Liver (tissue), 9 donors: ENCODE data around the gene CLCN5. TPM values are rescaled to one million over a fixed set of nuclear protein-coding genes. Genes with fewer than 3 reads are reported as not detected.

ENCODE experiments used
- DNase-seq: peaks from one replicate; pipeline ENCODE4 v3.0.0-alpha.2; 2017; ENCODE audit warnings: low spot score
- H3K27ac ChIP-seq, 2 donors: one replicate each; pipeline ENCODE4 v1.7.0; 2013; ENCODE audit warnings: inconsistent platforms in 2 of 2, low read length in 2 of 2, control low read depth in 1 of 2, low read depth in 1 of 2, mild to moderate bottlenecking in 1 of 2
- H3K27me3 ChIP-seq, 4 donors: one replicate each; pipeline versions ENCODE4 v1.6.1 to v1.7.0; 2013; ENCODE audit warnings: low read length in 3 of 4, inconsistent platforms in 1 of 4, mild to moderate bottlenecking in 1 of 4, moderate library complexity in 1 of 4; ENCODE audit not compliant: control insufficient read depth in 4 of 4, insufficient read depth in 4 of 4
- H3K36me3 ChIP-seq, 4 donors: one replicate each; pipeline versions ENCODE4 v1.6.1 to v1.7.0; 2013; ENCODE audit warnings: low read length in 3 of 4, mild to moderate bottlenecking in 3 of 4, low read depth in 1 of 4, moderate library complexity in 1 of 4; ENCODE audit not compliant: control insufficient read depth in 4 of 4, insufficient read depth in 3 of 4
- H3K4me1 ChIP-seq, 4 donors: one replicate each; pipeline versions ENCODE4 v1.6.1 to v1.7.0; 2013; ENCODE audit warnings: low read length in 3 of 4, mild to moderate bottlenecking in 3 of 4, moderate library complexity in 1 of 4; ENCODE audit not compliant: control insufficient read depth in 4 of 4, insufficient read depth in 4 of 4
- H3K4me3 ChIP-seq, 3 donors: one replicate each; pipeline versions ENCODE4 v1.6.1 to v1.7.0; 2013; ENCODE audit warnings: low read length in 3 of 3, control low read depth in 1 of 3, low read depth in 1 of 3, mild to moderate bottlenecking in 1 of 3
- H3K9ac ChIP-seq, 2 donors: one replicate each; pipeline ENCODE4 v1.7.0; 2013; ENCODE audit warnings: low read length in 2 of 2, mild to moderate bottlenecking in 2 of 2, moderate library complexity in 2 of 2, control low read depth in 1 of 2, low read depth in 1 of 2
- H3K9me3 ChIP-seq, 4 donors: one replicate each; pipeline versions ENCODE4 v1.6.1 to v1.7.0; 2013; ENCODE audit warnings: low read length in 3 of 4; ENCODE audit not compliant: control insufficient read depth in 4 of 4
- EGR1 ChIP-seq, 2 donors: IDR thresholded peaks; 2 replicates each; pipeline ENCODE4 v1.6.1; 2016 to 2018; ENCODE audit warnings: antibody characterized with exemption in 2 of 2, low read depth in 2 of 2
- FOXA1 ChIP-seq: IDR thresholded peaks from 2 replicates; pipeline ENCODE4 v1.6.1; 2016; ENCODE audit warnings: antibody characterized with exemption
- FOXA2 ChIP-seq: IDR thresholded peaks from 2 replicates; pipeline ENCODE4 v1.6.1; 2016; ENCODE audit warnings: antibody characterized with exemption
- GABPA ChIP-seq, 2 donors: IDR thresholded peaks in 1 of 2; conservative IDR thresholded peaks in 1 of 2; 2 replicates each; pipeline ENCODE4 v1.6.1; 2016; ENCODE audit warnings: antibody characterized with exemption in 2 of 2, mild to moderate bottlenecking in 1 of 2, moderate library complexity in 1 of 2
- HNF4A ChIP-seq, 2 donors: conservative IDR thresholded peaks; 2 replicates each; pipeline ENCODE4 v1.6.1; 2016; ENCODE audit warnings: antibody characterized with exemption in 2 of 2, mild to moderate bottlenecking in 2 of 2
- JUND ChIP-seq, 2 donors: IDR thresholded peaks; 2 replicates each; pipeline ENCODE4 v1.6.1; 2016; ENCODE audit warnings: antibody characterized with exemption in 2 of 2
- NR2F2 ChIP-seq: IDR thresholded peaks from 2 replicates; pipeline ENCODE4 v1.6.1; 2016; ENCODE audit warnings: antibody characterized with exemption
- RAD21 ChIP-seq, 2 donors: IDR thresholded peaks; 2 replicates each; pipeline ENCODE4 v1.6.1; 2016; ENCODE audit warnings: antibody characterized with exemption in 2 of 2, mild to moderate bottlenecking in 2 of 2
- RXRA ChIP-seq, 2 donors: IDR thresholded peaks; 2 replicates each; pipeline ENCODE4 v1.6.1; 2017 to 2018; ENCODE audit warnings: antibody characterized with exemption in 2 of 2, mild to moderate bottlenecking in 1 of 2
- YY1 ChIP-seq: IDR thresholded peaks from 2 replicates; pipeline ENCODE4 v1.6.1; 2016; ENCODE audit warnings: antibody characterized with exemption, mild to moderate bottlenecking
- WGBS: extraction: QIAGEN DNeasy Blood & Tissue Kit; methylation state at CpG from one replicate; pipeline ENCODE4 v1.1.7; 2013; 5-methylcytosine and 5-hydroxymethylcytosine counted together
- polyA plus RNA-seq, 2 donors: library from polyadenylated mRNA; stranded (reverse) in 1 of 2; unstranded in 1 of 2; fragments of 200-250 nt in 1 of 2; fragments of >200 nt in 1 of 2; fragmentation: Nextera tagmentation in 1 of 2; extraction: Ambion mirVana in 1 of 2; gene quantifications; one replicate each; pipeline versions ENCODE4 v1.2.1 to v1.2.3, GENCODE V29; 2013 to 2015
- total RNA-seq, 2 donors: library from RNA; depleted of rRNA; stranded (reverse); fragments of >200 nt; gene quantifications; one replicate each; pipeline ENCODE4 v1.2.3, GENCODE V29; 2014
- TF ChIP-seq, protein P1 (sequence below): fragments of 150-350 bp; IDR thresholded peaks from 2 replicates; pipeline ENCODE4 v1.5.1; 2017; ENCODE audit warnings: improper control_type of control experiment, low read depth, low read length; ENCODE audit not compliant: missing input control
- TF ChIP-seq, protein P2 (sequence below): IDR thresholded peaks from 2 replicates; pipeline ENCODE4 v1.6.1; 2016; ENCODE audit warnings: antibody characterized with exemption
- TF ChIP-seq, protein P3 (sequence below): IDR thresholded peaks from 2 replicates; pipeline ENCODE4 v1.6.1; 2016; ENCODE audit warnings: antibody characterized with exemption, mild to moderate bottlenecking
- TF ChIP-seq, protein P4 (sequence below): IDR thresholded peaks from 2 replicates; pipeline ENCODE4 v1.6.1; 2016; ENCODE audit warnings: antibody characterized with exemption
- donor health status: healthy.
- donor health status: healthy.
- donor health status: healthy.
- donor health status: healthy.
- donor health status: healthy.

CLCN5 gene
- total and polyA plus RNA-seq, 4 donors, result 5.6 to 56.1 (median 14.6) TPM

DNA sequence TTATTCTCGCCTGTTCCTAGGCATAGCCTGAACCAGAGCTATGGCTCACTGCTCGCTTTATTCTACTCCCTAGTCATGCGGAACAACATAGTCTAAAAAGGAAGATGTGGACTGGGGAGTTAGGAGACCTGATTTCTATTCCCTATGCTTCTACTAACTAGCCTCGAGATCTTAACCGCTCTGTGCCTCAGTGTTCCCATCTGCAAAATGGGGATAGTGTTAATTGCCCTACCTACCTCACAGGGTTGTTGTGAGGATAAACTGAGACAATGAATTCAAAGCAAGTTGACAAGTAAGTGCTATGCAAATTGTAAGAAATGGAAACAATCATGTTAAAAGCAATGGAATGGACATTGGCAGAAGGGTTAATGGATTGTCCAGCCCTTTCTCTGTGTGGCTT lies 176.4 kb downstream of the CLCN5 start:
- DNase-seq, result no peak
- H3K9me3 ChIP-seq, result no peaks in the 10 kb centered on the region
- no peaks in the 10 kb centered on the region for H3K36me3 ChIP-seq
- no peak overlapping the region for H3K9ac ChIP-seq
- TF ChIP-seq HNF4A (conservative IDR thresholded peaks at IDR 0.05), result no peak
- 94% methylated on average over 5 of the region's 5 CpGs for WGBS
- H3K27ac ChIP-seq, result no peak overlapping the region
- H3K27me3 ChIP-seq, result no peaks in the 10 kb centered on the region
- peaks cover 0 to 2% (median under 1%) of the 10 kb centered on the region in 4 donors for H3K4me1 ChIP-seq
- no peak overlapping the region for H3K4me3 ChIP-seq

DNA sequence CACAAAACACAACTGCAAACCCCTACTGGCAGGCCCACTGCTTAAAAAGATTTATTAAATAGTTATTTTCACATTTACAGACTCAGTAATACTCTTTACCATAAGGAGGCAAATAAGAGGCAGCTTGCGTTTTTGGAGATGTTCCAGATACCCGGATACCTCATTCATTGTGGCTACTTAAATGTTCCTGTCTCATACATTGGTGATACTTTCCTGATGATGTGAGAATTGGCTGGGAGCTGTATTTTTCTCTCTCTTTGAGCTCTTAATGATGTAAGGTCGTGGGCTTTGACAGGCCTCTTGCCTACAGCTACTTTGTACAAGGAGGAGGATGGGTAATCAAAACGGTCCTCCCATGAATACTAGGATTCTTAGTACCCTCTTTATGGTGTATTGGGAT lies 176.9 kb downstream of the CLCN5 start:
- H3K9ac ChIP-seq, result no peak overlapping the region
- no peak overlapping the region for H3K4me3 ChIP-seq
- no peaks in the 10 kb centered on the region for H3K9me3 ChIP-seq
- H3K36me3 ChIP-seq, result no peaks in the 10 kb centered on the region
- 65% methylated on average over 4 of the region's 4 CpGs for WGBS
- TF ChIP-seq, protein P1, sequence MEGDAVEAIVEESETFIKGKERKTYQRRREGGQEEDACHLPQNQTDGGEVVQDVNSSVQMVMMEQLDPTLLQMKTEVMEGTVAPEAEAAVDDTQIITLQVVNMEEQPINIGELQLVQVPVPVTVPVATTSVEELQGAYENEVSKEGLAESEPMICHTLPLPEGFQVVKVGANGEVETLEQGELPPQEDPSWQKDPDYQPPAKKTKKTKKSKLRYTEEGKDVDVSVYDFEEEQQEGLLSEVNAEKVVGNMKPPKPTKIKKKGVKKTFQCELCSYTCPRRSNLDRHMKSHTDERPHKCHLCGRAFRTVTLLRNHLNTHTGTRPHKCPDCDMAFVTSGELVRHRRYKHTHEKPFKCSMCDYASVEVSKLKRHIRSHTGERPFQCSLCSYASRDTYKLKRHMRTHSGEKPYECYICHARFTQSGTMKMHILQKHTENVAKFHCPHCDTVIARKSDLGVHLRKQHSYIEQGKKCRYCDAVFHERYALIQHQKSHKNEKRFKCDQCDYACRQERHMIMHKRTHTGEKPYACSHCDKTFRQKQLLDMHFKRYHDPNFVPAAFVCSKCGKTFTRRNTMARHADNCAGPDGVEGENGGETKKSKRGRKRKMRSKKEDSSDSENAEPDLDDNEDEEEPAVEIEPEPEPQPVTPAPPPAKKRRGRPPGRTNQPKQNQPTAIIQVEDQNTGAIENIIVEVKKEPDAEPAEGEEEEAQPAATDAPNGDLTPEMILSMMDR, result no peak
- TF ChIP-seq NR2F2 (no peak), JUND (IDR thresholded peaks at IDR 0.05) (no peak)
- TF ChIP-seq, protein P2, sequence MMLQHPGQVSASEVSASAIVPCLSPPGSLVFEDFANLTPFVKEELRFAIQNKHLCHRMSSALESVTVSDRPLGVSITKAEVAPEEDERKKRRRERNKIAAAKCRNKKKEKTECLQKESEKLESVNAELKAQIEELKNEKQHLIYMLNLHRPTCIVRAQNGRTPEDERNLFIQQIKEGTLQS, result no peak
- H3K27ac ChIP-seq, result no peak overlapping the region
- H3K4me1 ChIP-seq, result no peaks in the 10 kb centered on the region
- H3K27me3 ChIP-seq, result no peaks in the 10 kb centered on the region
- no peak for DNase-seq

DNA sequence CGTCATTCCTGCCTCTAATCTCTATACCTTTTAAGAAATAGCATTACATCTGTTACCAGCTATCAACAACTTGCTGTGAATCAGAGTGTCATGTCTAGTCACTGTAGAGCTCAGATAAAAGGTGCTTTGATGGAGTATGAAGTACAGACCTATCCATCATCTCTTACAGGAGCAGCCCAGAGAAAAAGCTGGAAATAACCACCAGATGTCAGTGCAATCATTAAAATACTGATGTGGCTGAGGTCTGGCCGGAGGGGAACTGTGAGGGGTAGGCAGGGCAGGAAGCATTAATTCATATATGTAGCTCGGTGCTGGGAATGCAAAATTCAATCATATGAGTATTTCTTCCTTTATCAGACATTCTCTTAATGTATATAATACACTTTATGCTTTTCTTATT lies 177.8 kb downstream of the CLCN5 start:
- no peak for DNase-seq
- WGBS, result 57% methylated on average over 3 of the region's 3 CpGs

More for the DNA sequence above, 177.8 kb downstream of the CLCN5 start:
- Histone ChIP-seq H3K9me3 (no peaks in the 10 kb centered on the region), H3K4me3 (no peak overlapping the region), H3K4me1 (no peaks in the 10 kb centered on the region), H3K36me3 (no peaks in the 10 kb centered on the region), H3K9ac (no peak overlapping the region), H3K27ac (no peak overlapping the region), H3K27me3 (no peaks in the 10 kb centered on the region)
- TF ChIP-seq NR2F2 (no peak), YY1 (no peak), RXRA (IDR thresholded peaks at IDR 0.05) (no peak), FOXA2 (no peak), JUND (IDR thresholded peaks at IDR 0.05) (no peak), GABPA (IDR thresholded peaks at IDR 0.05 in 1 of 2, conservative IDR thresholded peaks at IDR 0.05 in 1 of 2) (no peak), FOXA1 (no peak), EGR1 (IDR thresholded peaks at IDR 0.05; ENCODE audit: low read depth in 2 of 2) (no peak), RAD21 (IDR thresholded peaks at IDR 0.05) (peak; percentile 80 to 86)
- TF ChIP-seq, protein P3, sequence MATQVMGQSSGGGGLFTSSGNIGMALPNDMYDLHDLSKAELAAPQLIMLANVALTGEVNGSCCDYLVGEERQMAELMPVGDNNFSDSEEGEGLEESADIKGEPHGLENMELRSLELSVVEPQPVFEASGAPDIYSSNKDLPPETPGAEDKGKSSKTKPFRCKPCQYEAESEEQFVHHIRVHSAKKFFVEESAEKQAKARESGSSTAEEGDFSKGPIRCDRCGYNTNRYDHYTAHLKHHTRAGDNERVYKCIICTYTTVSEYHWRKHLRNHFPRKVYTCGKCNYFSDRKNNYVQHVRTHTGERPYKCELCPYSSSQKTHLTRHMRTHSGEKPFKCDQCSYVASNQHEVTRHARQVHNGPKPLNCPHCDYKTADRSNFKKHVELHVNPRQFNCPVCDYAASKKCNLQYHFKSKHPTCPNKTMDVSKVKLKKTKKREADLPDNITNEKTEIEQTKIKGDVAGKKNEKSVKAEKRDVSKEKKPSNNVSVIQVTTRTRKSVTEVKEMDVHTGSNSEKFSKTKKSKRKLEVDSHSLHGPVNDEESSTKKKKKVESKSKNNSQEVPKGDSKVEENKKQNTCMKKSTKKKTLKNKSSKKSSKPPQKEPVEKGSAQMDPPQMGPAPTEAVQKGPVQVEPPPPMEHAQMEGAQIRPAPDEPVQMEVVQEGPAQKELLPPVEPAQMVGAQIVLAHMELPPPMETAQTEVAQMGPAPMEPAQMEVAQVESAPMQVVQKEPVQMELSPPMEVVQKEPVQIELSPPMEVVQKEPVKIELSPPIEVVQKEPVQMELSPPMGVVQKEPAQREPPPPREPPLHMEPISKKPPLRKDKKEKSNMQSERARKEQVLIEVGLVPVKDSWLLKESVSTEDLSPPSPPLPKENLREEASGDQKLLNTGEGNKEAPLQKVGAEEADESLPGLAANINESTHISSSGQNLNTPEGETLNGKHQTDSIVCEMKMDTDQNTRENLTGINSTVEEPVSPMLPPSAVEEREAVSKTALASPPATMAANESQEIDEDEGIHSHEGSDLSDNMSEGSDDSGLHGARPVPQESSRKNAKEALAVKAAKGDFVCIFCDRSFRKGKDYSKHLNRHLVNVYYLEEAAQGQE, result no peak
- TF ChIP-seq, protein P4, sequence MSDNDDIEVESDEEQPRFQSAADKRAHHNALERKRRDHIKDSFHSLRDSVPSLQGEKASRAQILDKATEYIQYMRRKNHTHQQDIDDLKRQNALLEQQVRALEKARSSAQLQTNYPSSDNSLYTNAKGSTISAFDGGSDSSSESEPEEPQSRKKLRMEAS, result no peak
- TF ChIP-seq, protein P1, result peak; percentile 44
